GM12874 (cell line): Measurements from ENCODE around the gene C1QTNF9B.

ENCODE experiments used
- TF ChIP-seq, protein P1 (sequence below): IDR thresholded peaks from 2 replicates; pipeline ENCODE4 v1.5.1; 2011; ENCODE audit warnings: low read depth, mild to moderate bottlenecking, control low read depth, low read length, moderate library complexity; ENCODE audit not compliant: insufficient read depth

The C1QTNF9B gene

DNA sequence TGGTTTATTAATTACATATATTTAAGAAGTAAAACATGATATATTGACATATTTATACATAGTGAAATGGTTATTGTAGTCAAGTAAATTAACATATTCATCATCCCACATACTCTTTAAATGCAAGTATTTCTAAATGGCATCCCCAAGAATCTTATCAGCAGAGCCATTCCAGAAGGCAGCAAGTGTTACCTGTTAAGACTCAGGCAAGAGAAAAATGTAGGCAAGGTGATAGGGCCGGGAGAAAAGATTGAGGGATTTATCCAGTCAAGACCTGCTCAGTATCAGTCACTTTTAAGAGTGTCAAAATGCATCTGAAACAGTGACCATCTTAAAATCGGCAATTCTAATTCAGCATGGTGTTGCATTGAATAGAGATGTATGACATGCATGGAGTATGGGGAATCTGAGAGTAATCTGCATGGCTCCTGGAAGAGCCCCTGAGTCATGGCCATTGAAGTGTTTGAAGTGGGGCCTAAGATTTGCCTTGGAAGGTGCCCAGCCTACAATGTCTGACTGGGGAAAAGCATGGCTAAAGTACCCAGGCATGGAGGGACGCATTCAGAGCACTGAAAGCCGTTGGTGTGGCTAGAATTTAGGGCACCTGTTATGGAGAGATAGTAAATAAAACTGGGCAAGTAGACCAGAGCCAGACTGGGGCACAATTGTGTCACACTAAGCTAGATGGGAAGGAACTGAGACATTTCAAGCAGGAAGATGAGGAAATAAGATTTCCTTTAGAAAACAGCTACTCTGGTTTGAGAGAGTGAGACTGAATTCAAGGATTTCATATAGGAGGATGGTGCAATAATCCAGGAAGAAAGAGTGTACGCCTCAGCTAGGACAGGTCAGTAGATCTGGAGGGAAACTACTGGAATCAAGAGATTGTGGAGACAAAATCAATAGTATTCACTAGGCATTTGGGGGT lies 25.0 kb upstream of the C1QTNF9B start:
- TF ChIP-seq, protein P1, sequence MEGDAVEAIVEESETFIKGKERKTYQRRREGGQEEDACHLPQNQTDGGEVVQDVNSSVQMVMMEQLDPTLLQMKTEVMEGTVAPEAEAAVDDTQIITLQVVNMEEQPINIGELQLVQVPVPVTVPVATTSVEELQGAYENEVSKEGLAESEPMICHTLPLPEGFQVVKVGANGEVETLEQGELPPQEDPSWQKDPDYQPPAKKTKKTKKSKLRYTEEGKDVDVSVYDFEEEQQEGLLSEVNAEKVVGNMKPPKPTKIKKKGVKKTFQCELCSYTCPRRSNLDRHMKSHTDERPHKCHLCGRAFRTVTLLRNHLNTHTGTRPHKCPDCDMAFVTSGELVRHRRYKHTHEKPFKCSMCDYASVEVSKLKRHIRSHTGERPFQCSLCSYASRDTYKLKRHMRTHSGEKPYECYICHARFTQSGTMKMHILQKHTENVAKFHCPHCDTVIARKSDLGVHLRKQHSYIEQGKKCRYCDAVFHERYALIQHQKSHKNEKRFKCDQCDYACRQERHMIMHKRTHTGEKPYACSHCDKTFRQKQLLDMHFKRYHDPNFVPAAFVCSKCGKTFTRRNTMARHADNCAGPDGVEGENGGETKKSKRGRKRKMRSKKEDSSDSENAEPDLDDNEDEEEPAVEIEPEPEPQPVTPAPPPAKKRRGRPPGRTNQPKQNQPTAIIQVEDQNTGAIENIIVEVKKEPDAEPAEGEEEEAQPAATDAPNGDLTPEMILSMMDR: no peak

DNA sequence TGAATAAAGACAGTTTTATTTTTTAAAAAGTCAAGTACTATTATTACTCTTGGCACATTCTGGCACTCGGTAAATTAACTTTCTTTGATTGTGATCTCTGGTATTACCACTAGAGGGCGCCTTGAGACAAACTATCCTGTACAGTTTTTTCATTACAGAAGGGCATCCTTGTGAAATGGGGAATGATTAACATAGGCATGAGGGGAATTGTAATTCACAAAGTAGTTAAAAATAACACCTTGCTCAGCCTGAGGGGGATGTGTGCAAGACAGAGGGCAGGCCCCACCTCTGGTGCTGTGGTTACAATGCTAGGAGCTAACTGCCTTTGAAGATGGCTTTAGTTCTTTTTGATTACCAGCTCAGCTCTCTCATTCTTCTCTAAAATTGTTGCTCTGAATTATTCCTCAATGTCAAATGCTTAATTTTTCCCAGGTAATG lies 24.2 kb upstream of the C1QTNF9B start:
- TF ChIP-seq, protein P1: peak; percentile 55

DNA sequence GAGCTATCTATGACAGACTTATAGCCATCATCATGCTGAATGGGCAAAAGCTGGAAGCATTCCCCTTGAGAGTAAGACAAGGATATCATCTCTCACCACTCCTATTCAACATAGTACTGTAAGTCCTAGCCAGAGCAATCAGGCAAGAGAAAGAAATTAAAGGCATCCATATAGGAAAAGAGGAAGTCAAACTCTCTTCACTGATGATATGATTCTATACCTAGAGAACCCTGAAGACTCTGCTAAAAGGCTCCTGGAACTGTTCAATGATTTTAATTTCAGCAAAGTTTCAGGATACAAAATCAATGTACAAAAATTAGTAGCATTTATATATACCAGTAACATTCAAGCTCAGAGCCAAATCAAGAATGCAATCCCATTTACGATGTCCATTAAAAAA lies 21.7 kb upstream of the C1QTNF9B start:
- TF ChIP-seq, protein P1: no peak

DNA sequence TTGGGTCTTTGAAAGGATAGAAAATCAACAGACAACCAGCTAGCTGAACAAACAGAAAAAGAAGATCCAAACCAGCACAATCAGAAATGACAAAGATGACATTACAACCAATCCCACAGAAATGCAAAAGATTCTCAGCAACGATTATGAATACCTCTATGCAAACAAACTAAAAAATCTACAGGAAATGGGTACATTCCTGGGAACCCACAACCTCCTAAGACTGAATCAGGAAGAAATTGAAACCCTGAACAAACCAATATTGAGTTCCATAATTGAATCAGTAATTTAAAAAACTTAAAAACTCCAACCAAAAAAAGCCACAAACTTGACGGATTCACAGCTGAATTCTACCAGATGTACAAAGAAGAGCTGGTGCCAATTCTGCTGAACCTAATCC lies 20.9 kb upstream of the C1QTNF9B start:
- TF ChIP-seq, protein P1: no peak

DNA sequence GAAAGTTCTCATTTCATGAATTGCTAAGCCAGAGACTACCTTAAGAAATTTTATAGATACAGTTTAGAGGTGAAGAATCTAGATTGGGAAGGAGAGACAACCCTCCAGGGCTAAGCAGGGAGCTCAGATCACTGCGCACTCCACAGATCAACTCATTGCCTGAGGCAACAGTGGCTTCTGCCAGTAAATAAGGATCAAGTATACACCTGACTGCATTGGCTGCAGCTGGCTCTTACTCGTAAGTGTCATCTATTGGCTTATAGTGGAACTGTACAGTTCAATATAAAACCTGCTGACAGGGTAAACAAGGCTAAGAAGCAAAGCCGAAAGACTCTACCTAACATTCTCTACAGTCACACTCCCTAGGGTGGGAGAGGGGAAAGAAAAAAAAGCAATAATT lies 18.0 kb upstream of the C1QTNF9B start:
- TF ChIP-seq, protein P1: no peak

DNA sequence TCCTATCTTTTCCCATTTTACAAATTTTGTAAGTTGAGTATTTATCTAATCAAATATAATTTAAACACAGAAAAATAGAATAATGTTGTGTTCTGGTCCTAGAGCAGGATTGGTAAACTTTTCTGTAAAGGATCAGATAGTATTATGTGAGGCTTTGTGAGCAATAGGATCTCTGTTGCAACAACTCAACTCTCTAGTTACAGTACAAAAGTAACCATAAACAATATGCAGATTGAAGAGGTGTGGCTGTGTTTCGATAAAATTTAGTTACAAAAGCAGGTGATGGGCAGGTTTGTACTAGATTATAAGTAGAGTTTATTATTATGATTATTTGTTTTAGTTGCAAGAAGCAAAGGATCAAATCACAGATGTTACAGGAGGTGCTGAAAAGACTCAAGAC lies 15.2 kb upstream of the C1QTNF9B start:
- TF ChIP-seq, protein P1: no peak

DNA sequence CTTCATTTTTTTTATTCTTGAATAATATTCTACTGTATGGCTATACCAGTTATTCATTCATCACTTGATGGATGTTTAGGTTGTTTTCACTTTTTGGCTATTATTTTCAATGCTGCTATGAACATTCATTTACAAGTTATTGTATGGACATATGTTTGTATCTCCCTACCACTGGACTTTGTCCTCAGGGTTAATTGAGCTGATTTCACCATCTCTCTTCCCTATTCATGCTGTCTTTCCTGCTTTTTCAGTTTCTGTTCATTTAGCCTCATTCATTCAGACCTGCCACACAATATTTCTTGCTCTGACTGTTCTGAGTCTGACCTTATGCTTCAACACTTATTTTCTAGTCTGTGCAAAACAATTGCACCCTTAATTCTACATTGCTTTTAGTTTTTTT lies 12.3 kb upstream of the C1QTNF9B start:
- TF ChIP-seq, protein P1: no peak
